HG02798 (cell line): ENCODE data around the gene TUG1.

Experiments used
- ATAC-seq: cut with Tn5 transposase; IDR thresholded peaks from one replicate; pipeline ENCODE4 v1.9.1; 2021; ENCODE audit warnings: mild to moderate bottlenecking; ENCODE audit not compliant: unreplicated experiment, poor library complexity

TUG1 gene

GRCh38 chr22:30968924-30969531 lies at the start of gene TUG1:
Gene TUG1 (plus strand): TSS chr22:30969265.
- ATAC-seq, result peak; percentile 90

GRCh38 chr22:30919973-30920372 lies 49.1 kb upstream of the TUG1 start:
- no peak for ATAC-seq

GRCh38 chr22:30920407-30920806 lies 48.7 kb upstream of the TUG1 start:
- no peak for ATAC-seq

- ATAC-seq, result no peak
These were observed 48.0 kb upstream of the TUG1 start for GRCh38 chr22:30921108-30921507.

- ATAC-seq, result peak; percentile 70
These were observed 46.9 kb upstream of the TUG1 start for GRCh38 chr22:30922151-30922611.

- no peak for ATAC-seq
These were observed 45.7 kb upstream of the TUG1 start for GRCh38 chr22:30923168-30923900.

GRCh38 chr22:30925667-30926066 lies 43.4 kb upstream of the TUG1 start:
- ATAC-seq, result no peak

GRCh38 chr22:30926706-30927105 lies 42.4 kb upstream of the TUG1 start:
- ATAC-seq, result no peak

GRCh38 chr22:30927806-30928205 lies 41.3 kb upstream of the TUG1 start:
- ATAC-seq, result no peak

- ATAC-seq, result no peak
These were observed 40.7 kb upstream of the TUG1 start for GRCh38 chr22:30928401-30928800.

- ATAC-seq, result no peak
These were observed 38.8 kb upstream of the TUG1 start for GRCh38 chr22:30930228-30930627.

GRCh38 chr22:30931541-30932300 lies 37.3 kb upstream of the TUG1 start:
- no peak for ATAC-seq

- ATAC-seq, result no peak
These were observed 36.4 kb upstream of the TUG1 start for GRCh38 chr22:30932661-30933060.

GRCh38 chr22:30933457-30933856 lies 35.6 kb upstream of the TUG1 start:
- ATAC-seq, result no peak

- no peak for ATAC-seq
These were observed 35.0 kb upstream of the TUG1 start for GRCh38 chr22:30934053-30934452.

GRCh38 chr22:30940685-30941362 lies 28.2 kb upstream of the TUG1 start:
- no peak for ATAC-seq

GRCh38 chr22:30941363-30941740 lies 27.7 kb upstream of the TUG1 start:
- ATAC-seq, result no peak

- no peak for ATAC-seq
These were observed 25.7 kb upstream of the TUG1 start for GRCh38 chr22:30943368-30943767.

GRCh38 chr22:30944986-30945385 lies 24.1 kb upstream of the TUG1 start:
- ATAC-seq, result no peak

GRCh38 chr22:30945653-30946052 lies 23.4 kb upstream of the TUG1 start:
- ATAC-seq, result no peak

GRCh38 chr22:30946354-30946753 lies 22.7 kb upstream of the TUG1 start:
- ATAC-seq, result no peak
